CD4-positive, alpha-beta T cell treated with Interleukin-12 subunit alpha and Interleukin-12 subunit beta, for 1 hour (primary cell): ENCODE measurements around the gene SEMA3C.

Source experiments
- DNase-seq: peaks from one replicate; pipeline ENCODE4 v3.0.0-alpha.2; 2020

SEMA3C gene

GRCh38 chr7:80924090-80924489 lies 5.2 kb upstream of the SEMA3C start:
- no peak for DNase-seq

GRCh38 chr7:80923211-80923612 lies 4.4 kb upstream of the SEMA3C start:
- no peak for DNase-seq

GRCh38 chr7:80922253-80923049 lies 3.6 kb upstream of the SEMA3C start:
- DNase-seq, result no peak

GRCh38 chr7:80921130-80921529 lies 2.3 kb upstream of the SEMA3C start:
- no peak for DNase-seq

GRCh38 chr7:80918399-80918798 lies 452 bp downstream of the SEMA3C start:
- no peak for DNase-seq

- DNase-seq, result no peak
Measured at GRCh38 chr7:80916770-80917741, 1.8 kb downstream of the SEMA3C start.

- DNase-seq, result no peak
Measured at GRCh38 chr7:80910228-80910627, 8.6 kb downstream of the SEMA3C start.

GRCh38 chr7:80908360-80908797 lies 10.5 kb downstream of the SEMA3C start:
- no peak for DNase-seq

GRCh38 chr7:80907612-80908011 lies 11.2 kb downstream of the SEMA3C start:
- DNase-seq, result no peak

GRCh38 chr7:80907141-80907601 lies 11.7 kb downstream of the SEMA3C start:
- DNase-seq, result no peak

GRCh38 chr7:80905334-80905733 lies 13.5 kb downstream of the SEMA3C start:
- no peak for DNase-seq

- no peak for DNase-seq
Measured at GRCh38 chr7:80902716-80903308, 16.0 kb downstream of the SEMA3C start.

GRCh38 chr7:80902019-80902418 lies 16.8 kb downstream of the SEMA3C start:
- DNase-seq, result no peak

- no peak for DNase-seq
Measured at GRCh38 chr7:80900583-80901576, 18.0 kb downstream of the SEMA3C start.

GRCh38 chr7:80896906-80897598 lies 21.8 kb downstream of the SEMA3C start:
- DNase-seq, result no peak

GRCh38 chr7:80895056-80895455 lies 23.8 kb downstream of the SEMA3C start:
- no peak for DNase-seq

- DNase-seq, result no peak
Measured at GRCh38 chr7:80891259-80891544, 27.6 kb downstream of the SEMA3C start.

- no peak for DNase-seq
Measured at GRCh38 chr7:80890426-80891258, 28.2 kb downstream of the SEMA3C start.

- no peak for DNase-seq
Measured at GRCh38 chr7:80889525-80889924, 29.3 kb downstream of the SEMA3C start.

GRCh38 chr7:80885757-80886156 lies 33.1 kb downstream of the SEMA3C start:
- no peak for DNase-seq
